Mucosa of descending colon (tissue), 3 donors: ENCODE results near the gene WDR82. TPM values are rescaled to one million over a fixed set of nuclear protein-coding genes. Genes with fewer than 3 reads are reported as not detected.

Experiments used
- ATAC-seq: fragments of 200-7000 bp; cut with Tn5 transposase; one replicate; pipeline ENCODE4 v1.9.1; 2020; ENCODE audit warnings: mild to moderate bottlenecking, moderate library complexity
- DNase-seq, 3 donors: peaks; one replicate each; pipeline ENCODE4 v3.0.0-alpha.2; 2020
- H3K36me3 ChIP-seq: fragments of 200-600 bp; one replicate; pipeline ENCODE4 v1.8.0; 2021; ENCODE audit warnings: low read depth, mild to moderate bottlenecking
- H3K4me1 ChIP-seq: fragments of 200-600 bp; one replicate; pipeline ENCODE4 v1.8.0; 2021; ENCODE audit warnings: low read depth, mild to moderate bottlenecking
- H3K4me3 ChIP-seq: fragments of 200-600 bp; one replicate; pipeline ENCODE4 v1.8.0; 2021; ENCODE audit warnings: mild to moderate bottlenecking
- H3K9me3 ChIP-seq: fragments of 200-600 bp; one replicate; pipeline ENCODE4 v1.8.0; 2021; ENCODE audit warnings: mild to moderate bottlenecking
- intact Hi-C, 2 donors: fragments of 100-400 bp; cut with DNase I in 1 of 2; cut with micrococcal nuclease in 1 of 2; formaldehyde crosslinking; loops; one replicate each; pipeline versions ENCODE4 v1.11.0 to v1.11.1; 2022; cut with DNase I, micrococcal nuclease
- long read RNA-seq, 2 donors: library from polyadenylated mRNA; unstranded; transcript quantifications; one replicate each; pipeline ENCODE4 v2.0.0, GENCODE V29; 2019 to 2021
- total RNA-seq, 3 donors: library from RNA; stranded (reverse); fragmentation: NEBNext Ultra II Directional in 2 of 3; extraction: Animal tissue kit (Norgen Biotek cat#: 25700) in 2 of 3; gene quantifications; one replicate each; pipeline versions ENCODE4 v1.2.1 to v1.2.4, GENCODE V29; 2021 to 2023
- TF ChIP-seq, protein P1 (sequence below): fragments of 200-600 bp; IDR thresholded peaks from one replicate; pipeline ENCODE4 v1.8.0; 2022; ENCODE audit warnings: antibody characterized with exemption, mild to moderate bottlenecking
- donor health status: DM: no; HTN: no; CAD: no; lungs with moderate emphysema.
- donor health status: DM: no; HTN: no; CAD: no.
- donor health status: DM: no; HTN: yes; CAD: no.

WDR82 gene, protein sequence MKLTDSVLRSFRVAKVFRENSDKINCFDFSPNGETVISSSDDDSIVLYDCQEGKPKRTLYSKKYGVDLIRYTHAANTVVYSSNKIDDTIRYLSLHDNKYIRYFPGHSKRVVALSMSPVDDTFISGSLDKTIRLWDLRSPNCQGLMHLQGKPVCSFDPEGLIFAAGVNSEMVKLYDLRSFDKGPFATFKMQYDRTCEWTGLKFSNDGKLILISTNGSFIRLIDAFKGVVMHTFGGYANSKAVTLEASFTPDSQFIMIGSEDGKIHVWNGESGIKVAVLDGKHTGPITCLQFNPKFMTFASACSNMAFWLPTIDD
- total RNA-seq: 10 to 100 TPM; 55.8 to 83.1 (median 62.9) TPM
- long read RNA-seq, donor 1, full-length matches to known transcripts: 6 of 20 reads
- long read RNA-seq, donor 1, partial matches to known transcripts: 12 of 20 reads
- long read RNA-seq, donor 1, other reads (novel, unspliced or antisense): 2 of 20 reads
- long read RNA-seq, donor 2, full-length matches to known transcripts: 3 of 7 reads
- long read RNA-seq, donor 2, partial matches to known transcripts: 0 of 7 reads
- long read RNA-seq, donor 2, other reads (novel, unspliced or antisense): 4 of 7 reads

DNA sequence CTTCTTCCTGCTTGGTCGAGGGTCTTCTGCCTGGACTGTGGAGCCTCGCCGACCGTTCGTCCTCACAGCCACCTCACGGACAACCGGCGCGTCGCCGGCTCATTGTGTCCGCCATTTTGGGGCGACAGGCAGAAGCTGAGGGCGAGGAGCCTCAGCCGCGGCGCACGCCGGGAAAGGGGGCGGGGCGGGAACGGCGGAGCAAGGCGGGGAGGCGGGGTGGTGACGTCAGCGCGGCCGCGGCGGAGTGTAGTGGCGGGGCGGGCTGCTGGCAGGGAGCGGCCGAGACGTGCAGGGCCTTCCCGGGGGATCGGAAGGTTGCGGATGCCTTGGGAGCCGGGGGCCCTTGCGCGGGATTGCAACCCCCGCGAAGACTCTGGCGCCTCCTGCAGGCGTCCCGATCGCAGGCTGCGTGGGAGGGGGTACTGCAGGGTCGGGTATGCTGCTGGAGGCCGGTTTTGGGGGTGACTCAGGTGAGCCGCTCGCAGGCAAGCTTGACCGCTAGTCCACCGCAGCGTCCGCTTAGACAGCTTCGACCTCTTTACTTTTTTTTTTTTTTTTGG lies at the start of gene WDR82:
Gene WDR82, minus strand, starts transcription at position 140 of the 560 bp plus-strand sequence. CDS start 288 bp downstream, outside the sequence.
- H3K9me3 ChIP-seq: no peaks in the 10 kb centered on the region
- intact Hi-C loops: no loop called here
- H3K36me3 ChIP-seq: no peaks in the 10 kb centered on the region
- peak; percentile 98 to 99 (median 99) for DNase-seq
- ATAC-seq: peak; percentile 95
- H3K4me3 ChIP-seq: peak within 1 kb of the TSS; percentile 74
- TF ChIP-seq, protein P1, sequence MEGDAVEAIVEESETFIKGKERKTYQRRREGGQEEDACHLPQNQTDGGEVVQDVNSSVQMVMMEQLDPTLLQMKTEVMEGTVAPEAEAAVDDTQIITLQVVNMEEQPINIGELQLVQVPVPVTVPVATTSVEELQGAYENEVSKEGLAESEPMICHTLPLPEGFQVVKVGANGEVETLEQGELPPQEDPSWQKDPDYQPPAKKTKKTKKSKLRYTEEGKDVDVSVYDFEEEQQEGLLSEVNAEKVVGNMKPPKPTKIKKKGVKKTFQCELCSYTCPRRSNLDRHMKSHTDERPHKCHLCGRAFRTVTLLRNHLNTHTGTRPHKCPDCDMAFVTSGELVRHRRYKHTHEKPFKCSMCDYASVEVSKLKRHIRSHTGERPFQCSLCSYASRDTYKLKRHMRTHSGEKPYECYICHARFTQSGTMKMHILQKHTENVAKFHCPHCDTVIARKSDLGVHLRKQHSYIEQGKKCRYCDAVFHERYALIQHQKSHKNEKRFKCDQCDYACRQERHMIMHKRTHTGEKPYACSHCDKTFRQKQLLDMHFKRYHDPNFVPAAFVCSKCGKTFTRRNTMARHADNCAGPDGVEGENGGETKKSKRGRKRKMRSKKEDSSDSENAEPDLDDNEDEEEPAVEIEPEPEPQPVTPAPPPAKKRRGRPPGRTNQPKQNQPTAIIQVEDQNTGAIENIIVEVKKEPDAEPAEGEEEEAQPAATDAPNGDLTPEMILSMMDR: peak; percentile 44
- H3K4me1 ChIP-seq: peaks cover 27% of the 10 kb centered on the region

DNA sequence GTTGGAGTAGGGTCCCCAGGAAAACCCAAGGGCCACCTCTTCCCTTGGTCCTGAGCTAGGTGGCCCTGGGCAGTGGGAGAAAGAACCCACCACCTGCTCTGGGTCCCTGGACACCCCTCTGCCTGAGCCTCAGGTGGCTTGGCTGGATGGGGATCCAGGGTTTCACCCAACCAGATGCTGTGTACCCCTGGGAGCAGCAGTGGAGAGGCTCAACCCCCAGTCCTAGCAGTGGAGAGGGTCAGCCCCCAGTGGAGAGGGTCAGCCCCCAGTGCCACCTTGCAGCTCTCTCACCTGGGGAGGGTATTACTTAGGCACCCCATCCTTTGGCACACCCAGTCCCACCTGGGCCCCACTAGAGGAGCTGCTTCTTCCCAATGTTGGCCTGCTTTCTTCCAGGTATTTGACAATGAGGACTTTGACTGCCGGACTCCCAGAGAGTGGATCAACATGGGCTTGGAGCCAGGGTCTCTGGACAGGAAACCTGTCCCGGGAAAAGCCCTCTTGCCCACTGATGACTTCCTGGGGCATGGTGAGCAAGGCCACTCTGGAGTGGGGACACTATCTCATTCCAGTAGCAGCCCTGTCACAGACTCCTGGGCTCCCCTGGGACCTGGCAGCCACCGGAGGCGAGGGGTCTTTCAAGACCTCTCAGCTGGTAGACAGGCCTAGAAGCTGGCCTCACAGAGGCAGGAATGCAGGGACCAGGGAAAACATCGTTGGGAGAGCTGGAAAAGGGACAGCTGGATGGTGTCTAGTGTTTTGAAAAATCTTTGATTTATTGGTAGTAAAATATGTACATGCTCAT lies 49.2 kb upstream of the WDR82 start:
- Histone ChIP-seq H3K36me3 (no peaks in the 10 kb centered on the region), H3K4me3 (no peak overlapping the region), H3K9me3 (no peaks in the 10 kb centered on the region), H3K4me1 (no peaks in the 10 kb centered on the region)
- TF ChIP-seq, protein P1: no peak
- DNase-seq: peak in 1 of 3 donors; percentile 32
- no peak for ATAC-seq
- intact Hi-C loops: no loop called here

DNA sequence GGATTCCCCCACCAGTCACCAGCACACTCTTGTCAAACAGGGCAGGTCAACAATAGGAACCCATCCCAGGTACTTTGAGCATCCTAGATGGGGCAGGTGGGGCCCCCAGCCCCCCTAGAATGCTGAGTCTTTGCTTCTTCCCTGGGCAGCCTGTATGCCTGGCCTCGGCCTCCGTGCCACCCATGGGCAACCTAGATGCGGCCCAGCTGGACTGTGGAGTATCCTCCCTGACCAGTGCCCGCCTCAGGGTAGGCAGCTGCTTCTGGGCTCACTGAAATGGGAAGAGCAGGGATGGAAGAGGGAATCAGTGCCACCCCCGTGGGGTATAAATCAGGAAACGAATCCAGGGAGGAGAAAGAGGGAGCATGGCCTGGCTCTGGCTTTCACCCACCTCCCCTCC lies 48.5 kb upstream of the WDR82 start:
- Histone ChIP-seq H3K4me3 (no peak overlapping the region), H3K36me3 (no peaks in the 10 kb centered on the region), H3K9me3 (no peaks in the 10 kb centered on the region), H3K4me1 (no peaks in the 10 kb centered on the region)
- DNase-seq: peak in 1 of 3 donors; percentile 25
- no peak for ATAC-seq
- TF ChIP-seq, protein P1: no peak
- intact Hi-C loops: no loop called here

DNA sequence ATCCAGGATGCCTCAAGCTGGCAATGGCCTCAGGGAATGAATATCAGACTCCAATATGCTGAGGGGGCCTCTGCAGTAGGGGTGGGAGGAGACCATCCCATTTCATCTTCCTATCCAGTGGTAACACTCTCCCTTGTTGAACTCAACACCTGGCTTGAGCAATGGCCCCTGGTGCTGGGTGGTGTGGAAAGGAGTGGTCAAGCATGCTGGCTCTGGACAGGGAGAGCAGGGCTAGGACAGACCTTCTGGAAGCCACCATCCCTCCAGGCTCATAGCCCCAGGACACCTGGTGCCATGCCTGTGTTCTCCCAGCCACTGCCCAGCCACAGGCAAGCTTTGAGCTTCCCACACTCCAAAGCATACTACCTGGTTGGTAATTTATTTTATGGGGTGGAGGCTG lies 47.2 kb upstream of the WDR82 start:
- TF ChIP-seq, protein P1: no peak
- Histone ChIP-seq H3K4me3 (no peak overlapping the region), H3K4me1 (no peaks in the 10 kb centered on the region), H3K36me3 (no peaks in the 10 kb centered on the region), H3K9me3 (no peaks in the 10 kb centered on the region)
- intact Hi-C loops: no loop called here
- ATAC-seq: no peak
- no peak for DNase-seq

DNA sequence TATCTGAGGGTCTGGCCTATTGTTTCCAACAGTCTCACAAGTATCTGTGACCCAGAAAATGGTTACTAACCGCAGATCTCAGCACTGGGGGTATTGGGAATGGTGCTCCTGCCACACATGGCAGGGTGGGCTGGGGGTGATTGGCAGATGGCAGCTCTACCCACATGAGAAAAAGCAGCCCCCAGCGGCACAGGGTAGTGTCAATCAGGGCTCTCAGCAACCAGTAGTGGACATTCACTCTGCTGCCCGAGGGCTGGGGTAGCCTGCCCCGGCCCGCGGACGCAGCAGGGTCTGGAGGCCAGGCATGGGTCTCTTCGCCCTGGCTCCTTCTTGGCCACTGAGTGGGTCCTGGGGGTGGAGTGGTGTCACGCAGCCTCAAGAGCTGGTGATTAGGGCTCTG lies 46.2 kb upstream of the WDR82 start:
- no peaks in the 10 kb centered on the region for H3K9me3 ChIP-seq
- no peak overlapping the region for H3K4me3 ChIP-seq
- peak in 1 of 3 donors; percentile 24 for DNase-seq
- ATAC-seq: no peak
- intact Hi-C loops: no loop called here
- TF ChIP-seq, protein P1: no peak
- H3K36me3 ChIP-seq: no peaks in the 10 kb centered on the region
- no peaks in the 10 kb centered on the region for H3K4me1 ChIP-seq
